Smooth muscle cell (in vitro differentiated cells): ENCODE results near the gene KDM4B. TPM values are rescaled to one million over a fixed set of nuclear protein-coding genes. Genes with fewer than 3 reads are reported as not detected.

Experiments used
- DNase-seq: peaks from one replicate; lab custom pipeline; 2025; ENCODE audit not compliant: unreplicated experiment; lab: John Stamatoyannopoulos, UW
- H2AFZ ChIP-seq: fragments of 200-600 bp; sonication (generic); 2 replicates; pipeline ENCODE4 v1.6.0; 2016; ENCODE audit warnings: antibody characterized with exemption, low read depth, mild to moderate bottlenecking
- H3F3A ChIP-seq: fragments of 200-600 bp; sonication (generic); 2 replicates; pipeline ENCODE4 v1.6.0; 2017; ENCODE audit warnings: antibody characterized with exemption, low read depth
- H3K27ac ChIP-seq: fragments of 200-600 bp; sonication (generic); 2 replicates; pipeline ENCODE4 v1.5.1; 2016; ENCODE audit warnings: low read depth, mild to moderate bottlenecking
- H3K27me3 ChIP-seq: fragments of 200-600 bp; sonication (generic); 2 replicates; pipeline ENCODE4 v1.6.1; 2016; ENCODE audit warnings: low read depth, mild to moderate bottlenecking
- H3K36me3 ChIP-seq: fragments of 200-600 bp; sonication (generic); 2 replicates; pipeline ENCODE4 v1.5.1; 2016; ENCODE audit warnings: low read depth
- H3K4me1 ChIP-seq: fragments of 200-600 bp; sonication (generic); 2 replicates; pipeline ENCODE4 v1.5.1; 2016; ENCODE audit warnings: low read depth
- H3K4me2 ChIP-seq: fragments of 200-600 bp; sonication (generic); 2 replicates; pipeline ENCODE4 v1.6.0; 2016; ENCODE audit warnings: mild to moderate bottlenecking
- H3K4me3 ChIP-seq: fragments of 200-600 bp; sonication (generic); 2 replicates; pipeline ENCODE4 v1.5.1; 2016; ENCODE audit warnings: mild to moderate bottlenecking
- H3K79me2 ChIP-seq: fragments of 200-600 bp; sonication (generic); 2 replicates; pipeline ENCODE4 v1.6.0; 2016; ENCODE audit warnings: low read depth, mild to moderate bottlenecking
- H3K9ac ChIP-seq: fragments of 200-600 bp; sonication (generic); 2 replicates; pipeline ENCODE4 v1.6.0; 2016; ENCODE audit warnings: low read depth
- H3K9me3 ChIP-seq: fragments of 200-600 bp; sonication (generic); replicated peaks from 2 replicates; pipeline ENCODE4 v1.5.1; 2016; ENCODE audit warnings: low read depth
- H4K20me1 ChIP-seq: fragments of 200-600 bp; sonication (generic); 2 replicates; pipeline ENCODE4 v1.6.0; 2016; ENCODE audit warnings: low read depth
- CTCF ChIP-seq: fragments of 200-600 bp; sonication (generic); IDR thresholded peaks from 2 replicates; pipeline ENCODE4 v1.5.1; 2017; ENCODE audit warnings: borderline replicate concordance, mild to moderate bottlenecking, antibody characterized with exemption; ENCODE audit not compliant: insufficient read depth, poor library complexity, severe bottlenecking
- WGBS: methylation state at CpG from one replicate; pipeline ENCODE4 v1.1.7; 2016; ENCODE audit warnings: low lambda C conversion rate; 5-methylcytosine and 5-hydroxymethylcytosine counted together
- polyA plus RNA-seq: library from polyadenylated mRNA; unstranded; fragments of >200 nt; fragmentation: Nextera tagmentation; extraction: Ambion mirVana; gene quantifications from 2 replicates; pipeline ENCODE4 v1.2.1, GENCODE V29; 2016
- total RNA-seq: library from RNA; depleted of rRNA; stranded (reverse); fragments of >200 nt; gene quantifications from 2 replicates; pipeline ENCODE4 v1.2.3, GENCODE V29; 2014

KDM4B gene
- total and polyA plus RNA-seq, 2 experiments from 2014 or later: 27.9 to 32.3 TPM

- Histone ChIP-seq H3K4me1 (peaks cover 3% of the 10 kb centered on the region), H3K79me2 (peaks cover 8% of the 10 kb centered on the region), H3K27me3 (no peaks in the 10 kb centered on the region), H2AFZ (no peak overlapping the region), H3K27ac (no peak overlapping the region), H3K4me2 (no peak overlapping the region), H3K36me3 (peaks cover 5% of the 10 kb centered on the region), H3K4me3 (no peak overlapping the region), H3K9ac (no peak overlapping the region), H4K20me1 (peaks cover 100% of the 10 kb centered on the region), H3F3A (no peaks in the 10 kb centered on the region), H3K9me3 (no peaks in the 10 kb centered on the region)
- no peak for DNase-seq
- TF ChIP-seq CTCF: no peak
- 99% methylated on average over 4 of the region's 4 CpGs for whole genome bisulfite sequencing
Observed at GRCh38 chr19:5062799-5063198, 93.9 kb downstream of the KDM4B start.

GRCh38 chr19:5063873-5064645, 95.1 kb downstream of the KDM4B start:
- Histone ChIP-seq H3K4me2 (no peak overlapping the region), H3K27ac (no peak overlapping the region), H3F3A (no peaks in the 10 kb centered on the region), H3K9me3 (no peaks in the 10 kb centered on the region), H2AFZ (no peak overlapping the region), H3K4me3 (no peak overlapping the region), H3K36me3 (peaks cover 5% of the 10 kb centered on the region), H3K9ac (no peak overlapping the region), H3K4me1 (peaks cover 3% of the 10 kb centered on the region), H3K79me2 (peaks cover 8% of the 10 kb centered on the region), H4K20me1 (peaks cover 100% of the 10 kb centered on the region), H3K27me3 (no peaks in the 10 kb centered on the region)
- TF ChIP-seq CTCF: no peak
- 98% methylated on average over 34 of the region's 38 CpGs for WGBS
- no peak for DNase-seq

- Histone ChIP-seq H3K4me3 (no peak overlapping the region), H2AFZ (no peak overlapping the region), H3K79me2 (peaks cover 8% of the 10 kb centered on the region), H4K20me1 (peaks cover 100% of the 10 kb centered on the region), H3K27me3 (no peaks in the 10 kb centered on the region), H3K4me1 (peaks cover 3% of the 10 kb centered on the region), H3K9ac (no peak overlapping the region), H3F3A (no peaks in the 10 kb centered on the region), H3K9me3 (no peaks in the 10 kb centered on the region), H3K36me3 (peaks cover 5% of the 10 kb centered on the region), H3K27ac (no peak overlapping the region), H3K4me2 (no peak overlapping the region)
- TF ChIP-seq CTCF: no peak
- 97% methylated on average over 19 of the region's 19 CpGs for WGBS
- DNase-seq: no peak
Observed at GRCh38 chr19:5064896-5065295, 96.0 kb downstream of the KDM4B start.

GRCh38 chr19:5065663-5066093, 96.8 kb downstream of the KDM4B start:
- Histone ChIP-seq H3K9me3 (no peaks in the 10 kb centered on the region), H3K4me1 (peaks cover 2% of the 10 kb centered on the region), H3K4me3 (no peak overlapping the region), H2AFZ (no peak overlapping the region), H4K20me1 (peaks cover 100% of the 10 kb centered on the region), H3F3A (no peaks in the 10 kb centered on the region), H3K27ac (no peak overlapping the region), H3K27me3 (no peaks in the 10 kb centered on the region), H3K79me2 (peaks cover 8% of the 10 kb centered on the region), H3K4me2 (no peak overlapping the region), H3K36me3 (peaks cover 5% of the 10 kb centered on the region), H3K9ac (no peak overlapping the region)
- 98% methylated on average over 24 of the region's 24 CpGs for WGBS
- DNase-seq: no peak
- TF ChIP-seq CTCF: no peak
